NCI-H1930 (cell line): Measurements from ENCODE around the gene PPM1H.
"Not testable (repeated sequence)": the region's sequence is repeated elsewhere in the genome, so short reads cannot be mapped to it uniquely, and the experiment has no call there.

ENCODE experiments used
- DNase-seq, 2 experiments: peaks; one replicate each; lab custom pipeline; 2025; lab: John Stamatoyannopoulos, UW

Gene PPM1H

GRCh38 chr12:62767946-62768345 lies 167.0 kb downstream of the PPM1H start:
- no peak for DNase-seq

- DNase-seq: no peak
These were observed 167.5 kb downstream of the PPM1H start for GRCh38 chr12:62767496-62767895.

GRCh38 chr12:62766496-62766895 lies 168.5 kb downstream of the PPM1H start:
- DNase-seq: no peak

GRCh38 chr12:62763861-62764645 lies 170.9 kb downstream of the PPM1H start:
- DNase-seq: no peak

- DNase-seq: no peak
These were observed 171.6 kb downstream of the PPM1H start for GRCh38 chr12:62763312-62763711.

GRCh38 chr12:62762645-62763044 lies 172.3 kb downstream of the PPM1H start:
- DNase-seq: no peak

- DNase-seq: no peak
These were observed 173.3 kb downstream of the PPM1H start for GRCh38 chr12:62761658-62762057.

GRCh38 chr12:62760779-62761178 lies 174.2 kb downstream of the PPM1H start:
- DNase-seq: no peak

- DNase-seq: not testable (repeated sequence)
These were observed 174.6 kb downstream of the PPM1H start for GRCh38 chr12:62760341-62760740.

- DNase-seq: no peak
These were observed 176.7 kb downstream of the PPM1H start for GRCh38 chr12:62758216-62758615.

GRCh38 chr12:62757048-62757447 lies 177.9 kb downstream of the PPM1H start:
- no peak for DNase-seq

GRCh38 chr12:62754706-62755105 lies 180.2 kb downstream of the PPM1H start:
- no peak for DNase-seq

GRCh38 chr12:62751810-62752155 lies 183.2 kb downstream of the PPM1H start:
- no peak for DNase-seq

- DNase-seq: no peak
These were observed 183.8 kb downstream of the PPM1H start for GRCh38 chr12:62750941-62751809.

- DNase-seq: no peak
These were observed 185.4 kb downstream of the PPM1H start for GRCh38 chr12:62749586-62749985.

- DNase-seq: no peak
These were observed 185.9 kb downstream of the PPM1H start for GRCh38 chr12:62748941-62749468.

- DNase-seq: no peak
These were observed 190.4 kb downstream of the PPM1H start for GRCh38 chr12:62744551-62744950.

- DNase-seq: no peak
These were observed 195.5 kb downstream of the PPM1H start for GRCh38 chr12:62739266-62740015.

GRCh38 chr12:62738616-62739015 lies 196.3 kb downstream of the PPM1H start:
- DNase-seq: no peak

- no peak for DNase-seq
These were observed 196.8 kb downstream of the PPM1H start for GRCh38 chr12:62738105-62738504.

- DNase-seq: no peak
These were observed 197.3 kb downstream of the PPM1H start for GRCh38 chr12:62737615-62738014.

GRCh38 chr12:62737188-62737587 lies 197.8 kb downstream of the PPM1H start:
- DNase-seq: no peak
